ENCODE data around the gene B3GNT7.
"Not testable (repeated sequence)": the region's sequence is repeated elsewhere in the genome, so short reads cannot be mapped to it uniquely, and the experiment has no call there.

The B3GNT7 gene

DNA sequence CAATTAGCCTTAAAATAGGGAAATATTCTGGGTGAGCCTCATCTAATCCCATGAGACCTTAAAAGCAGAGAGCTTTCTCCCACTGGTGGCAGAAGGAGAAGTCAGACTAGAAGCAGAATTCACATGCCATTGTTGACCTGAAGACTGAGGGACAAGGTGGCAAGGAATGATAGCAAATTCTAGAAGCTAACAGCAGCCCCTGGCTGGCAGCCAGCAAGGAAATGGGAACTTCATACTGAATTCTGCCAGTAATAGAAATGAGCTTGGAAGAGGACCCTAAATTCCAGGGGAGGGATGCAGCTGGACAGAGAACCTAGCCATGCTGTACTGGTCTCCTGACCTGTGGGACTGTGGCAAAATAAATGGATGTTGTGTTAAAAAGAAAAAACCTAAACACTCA is 19.5 kb downstream of the B3GNT7 start:
- DNase-seq (ENCODE audit: low read depth) = no peak
- no peak overlapping the region for H3K4me3 ChIP-seq (ENCODE audit: low read depth, low read length)

DNA sequence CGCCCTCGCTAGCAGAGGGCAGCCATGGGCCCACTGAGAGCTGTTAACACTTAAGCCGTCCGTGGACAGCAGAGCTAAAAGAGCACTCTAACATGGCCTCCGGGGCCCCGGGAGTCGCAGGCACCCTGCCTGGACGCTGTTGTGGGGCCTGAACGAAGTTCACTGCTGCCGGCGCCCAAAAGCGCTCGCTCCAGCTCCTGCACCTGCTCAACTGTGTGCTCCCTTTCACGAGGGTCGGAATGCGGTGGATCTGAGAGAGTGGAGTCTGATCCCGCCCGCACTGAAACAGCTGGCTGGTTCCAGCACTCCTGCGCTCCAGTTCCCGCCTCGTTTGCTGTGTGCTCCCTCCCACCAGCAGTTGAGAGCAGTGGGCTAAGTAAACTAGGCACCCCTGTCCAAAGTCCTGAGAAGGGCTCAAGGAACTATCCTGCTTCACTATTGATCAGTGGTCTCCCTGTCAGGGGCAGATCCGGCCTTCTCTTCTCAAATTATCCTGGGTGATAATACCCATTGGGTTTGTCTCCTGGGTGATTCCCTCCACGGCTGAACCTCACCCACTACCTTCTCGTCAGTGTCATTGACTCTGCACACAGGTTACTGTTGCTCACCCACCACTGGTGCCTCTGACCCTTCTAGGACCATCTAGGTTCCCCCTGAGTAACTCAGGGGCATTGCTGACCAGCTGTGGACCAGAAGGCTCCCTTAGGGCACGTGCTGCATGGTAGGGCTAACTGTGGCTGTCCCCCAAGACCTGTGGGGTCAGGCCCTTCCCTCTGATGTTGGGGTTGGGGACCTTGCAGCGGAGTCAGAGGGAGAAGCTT is 23.5 kb downstream of the B3GNT7 start:
- H3K4me3 ChIP-seq (ENCODE audit: low read depth, low read length) = no peak overlapping the region
- no peak for DNase-seq (ENCODE audit: low read depth)

DNA sequence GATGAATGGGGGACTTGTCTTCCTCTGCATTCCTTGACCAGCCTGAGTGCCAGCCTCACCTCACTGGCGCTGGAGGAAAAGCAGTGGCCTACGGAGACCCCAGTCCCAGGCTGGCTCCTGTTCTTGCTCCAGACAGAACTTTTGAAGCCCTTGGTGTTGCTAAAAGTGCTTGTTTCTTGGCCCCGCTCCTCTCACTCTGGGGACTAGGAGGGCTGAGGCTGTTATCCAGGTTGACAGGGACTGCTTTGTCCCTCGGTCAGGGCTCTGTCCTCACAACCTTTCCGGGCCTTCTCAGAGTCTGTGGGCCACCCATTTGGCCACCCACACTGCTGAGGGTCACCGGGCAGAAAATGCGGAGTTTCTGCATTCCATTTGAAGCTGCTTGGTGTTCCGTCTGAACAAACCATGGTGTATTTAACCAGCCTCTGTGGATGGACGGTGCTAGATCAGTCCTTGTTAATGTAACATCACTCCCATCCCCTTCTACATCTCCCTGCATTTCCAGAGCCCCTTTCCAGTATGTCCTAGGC is 25.6 kb downstream of the B3GNT7 start:
- no peak overlapping the region for H3K4me3 ChIP-seq (ENCODE audit: low read depth, low read length)
- DNase-seq (ENCODE audit: low read depth) = no peak

DNA sequence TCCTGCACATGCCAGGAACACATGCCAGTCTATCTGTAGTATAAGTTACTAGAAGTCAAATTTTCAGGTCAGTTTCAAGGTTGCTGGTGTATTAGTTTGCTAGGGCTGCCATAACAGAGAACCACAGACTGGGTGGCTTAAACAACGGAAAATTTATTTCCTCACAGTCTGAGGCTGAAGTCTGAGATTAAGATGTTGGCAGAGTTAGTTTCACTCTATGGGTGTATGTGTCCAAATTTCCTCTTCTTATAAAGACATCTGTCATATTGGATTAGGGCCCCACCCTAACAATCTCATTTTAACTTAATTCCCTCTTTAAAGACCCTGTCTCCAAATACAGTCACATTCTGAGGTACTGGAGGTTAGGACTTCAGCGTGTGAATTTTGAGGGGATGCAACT is 26.5 kb downstream of the B3GNT7 start:
- no peak overlapping the region for H3K4me3 ChIP-seq (ENCODE audit: low read depth, low read length)
- no peak for DNase-seq (ENCODE audit: low read depth)

DNA sequence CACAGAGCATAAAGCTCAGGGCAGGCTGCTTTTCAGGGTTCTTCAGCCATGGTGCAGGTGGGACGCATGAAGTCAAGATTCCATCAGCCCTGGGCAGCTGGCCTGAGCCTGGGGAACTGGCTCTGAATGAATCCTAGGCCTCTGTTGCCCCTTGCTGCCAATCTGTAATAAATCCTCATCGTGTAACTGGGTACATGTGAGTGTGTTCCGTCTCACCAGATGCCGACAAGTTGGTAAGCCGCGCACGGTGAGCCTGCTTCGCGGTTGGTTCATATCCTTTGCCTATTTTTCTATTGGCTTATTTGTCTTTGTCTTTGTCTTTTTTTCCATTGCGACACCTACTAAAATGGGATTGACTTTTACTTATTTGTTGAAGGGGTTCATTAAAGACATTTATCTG is 27.7 kb downstream of the B3GNT7 start:
- DNase-seq (ENCODE audit: low read depth) = no peak
- no peak overlapping the region for H3K4me3 ChIP-seq (ENCODE audit: low read depth, low read length)

DNA sequence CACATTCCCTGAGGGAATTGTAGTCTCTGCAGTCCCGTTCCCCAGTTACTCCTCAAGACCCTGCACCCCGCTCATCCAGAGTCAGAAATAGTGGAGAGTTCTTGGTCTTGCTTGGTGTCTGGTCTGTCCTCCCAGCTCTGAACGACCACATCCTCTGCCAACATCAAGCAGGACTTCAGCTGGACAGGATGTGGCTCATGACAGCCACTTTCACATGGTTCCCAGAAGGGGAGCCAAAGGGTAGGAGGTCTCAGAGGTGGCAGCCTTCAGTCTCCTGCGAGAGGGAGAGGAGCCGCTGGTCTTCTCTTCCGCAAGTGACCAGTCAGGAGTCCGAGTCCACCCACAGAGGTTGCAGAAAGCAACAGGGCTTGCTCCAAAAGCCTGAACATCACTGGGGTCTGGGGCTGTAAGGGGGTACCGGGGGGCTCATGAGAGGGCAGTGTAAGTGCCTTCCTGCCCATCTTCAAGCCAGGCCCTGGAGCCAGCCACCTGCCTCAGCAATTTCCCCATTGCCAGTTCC is 29.8 kb downstream of the B3GNT7 start:
- DNase-seq (ENCODE audit: low read depth) = no peak
- no peak overlapping the region for H3K4me3 ChIP-seq (ENCODE audit: low read depth, low read length)

DNA sequence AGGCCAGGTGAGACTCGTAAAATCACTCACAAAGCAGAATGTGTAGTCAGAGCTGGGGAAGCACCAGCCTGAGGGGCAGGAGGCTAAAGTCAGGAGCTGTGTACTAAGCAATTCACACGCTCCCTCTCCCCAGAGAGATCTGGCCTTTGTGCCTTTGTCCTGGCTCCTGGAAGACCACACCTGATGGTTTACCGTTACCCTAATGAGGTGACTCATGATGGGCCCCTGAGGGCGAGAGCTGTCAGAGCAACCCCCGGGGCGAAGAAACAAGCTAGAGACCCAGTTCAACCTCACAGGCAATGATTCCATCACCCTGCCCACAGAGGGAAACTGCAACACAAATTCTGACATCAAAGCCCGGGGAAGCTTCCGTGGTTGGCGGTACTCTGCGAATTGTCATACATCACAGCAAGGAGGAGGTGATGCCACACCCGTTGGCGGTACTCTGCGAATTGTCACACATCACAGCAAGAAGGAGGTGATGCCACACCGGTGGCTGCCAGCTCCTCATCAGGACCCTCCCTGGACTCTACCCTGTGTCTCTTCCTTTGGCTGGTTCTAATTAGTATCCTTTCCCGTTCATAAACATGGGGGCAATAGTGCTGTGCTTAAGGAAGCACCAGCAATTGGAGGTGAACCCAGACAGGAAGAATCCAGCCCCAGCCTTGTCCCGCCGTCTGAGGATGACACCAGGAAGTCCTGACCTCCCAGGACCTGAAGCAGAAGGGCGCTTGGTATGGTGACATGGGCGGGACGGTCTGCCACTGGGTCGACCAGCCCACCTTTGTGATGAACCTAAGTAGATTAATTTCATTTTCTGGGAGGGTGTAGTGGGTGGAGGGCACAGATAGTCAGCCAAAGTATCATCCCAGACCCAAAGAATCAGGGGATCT is 30.5 kb downstream of the B3GNT7 start:
- H3K4me3 ChIP-seq (ENCODE audit: low read depth, low read length) = no peak overlapping the region
- no peak for DNase-seq (ENCODE audit: low read depth)

DNA sequence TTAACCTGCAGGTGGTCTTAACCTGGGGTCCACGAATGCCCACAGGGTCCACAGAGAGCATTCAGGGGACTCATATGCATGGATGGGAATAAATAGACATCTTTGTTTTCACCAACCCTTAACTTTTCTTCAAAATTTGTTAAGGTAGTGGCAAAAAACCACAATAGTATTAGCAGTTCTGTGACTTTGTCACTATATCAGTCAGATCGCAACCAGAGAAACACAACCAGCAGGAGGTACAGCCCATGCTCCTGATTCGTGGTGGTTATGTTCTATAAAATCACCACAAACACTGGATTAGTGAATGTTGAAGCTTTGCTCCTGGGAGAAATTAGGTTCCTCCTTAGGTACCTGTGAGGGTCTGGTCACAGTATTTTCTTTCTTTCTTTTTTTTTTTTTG is 31.6 kb downstream of the B3GNT7 start:
- H3K4me3 ChIP-seq (ENCODE audit: low read depth, low read length) = no peak overlapping the region
- no peak for DNase-seq (ENCODE audit: low read depth)

DNA sequence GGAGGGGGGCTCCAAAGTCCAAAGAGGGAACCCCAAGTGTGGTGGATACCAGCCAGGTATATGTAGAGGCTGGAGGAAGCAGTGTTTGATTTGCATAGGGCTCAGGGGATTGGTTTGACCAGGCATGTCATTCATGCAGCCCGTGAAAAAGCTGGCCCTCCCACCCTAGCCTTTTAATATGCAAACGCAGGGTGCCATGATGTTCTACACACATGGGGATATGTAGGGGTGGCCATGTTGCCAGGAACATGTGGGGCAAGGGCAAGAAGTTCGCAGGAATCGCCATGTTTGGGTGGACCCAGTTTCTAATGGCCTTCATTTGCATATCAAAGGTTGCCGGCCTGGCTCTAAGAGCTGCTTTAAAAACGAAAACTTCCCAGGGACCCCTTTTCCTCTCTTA is 33.6 kb downstream of the B3GNT7 start:
- H3K4me3 ChIP-seq (ENCODE audit: low read depth, low read length) = no peak overlapping the region
- no peak for DNase-seq (ENCODE audit: low read depth)

DNA sequence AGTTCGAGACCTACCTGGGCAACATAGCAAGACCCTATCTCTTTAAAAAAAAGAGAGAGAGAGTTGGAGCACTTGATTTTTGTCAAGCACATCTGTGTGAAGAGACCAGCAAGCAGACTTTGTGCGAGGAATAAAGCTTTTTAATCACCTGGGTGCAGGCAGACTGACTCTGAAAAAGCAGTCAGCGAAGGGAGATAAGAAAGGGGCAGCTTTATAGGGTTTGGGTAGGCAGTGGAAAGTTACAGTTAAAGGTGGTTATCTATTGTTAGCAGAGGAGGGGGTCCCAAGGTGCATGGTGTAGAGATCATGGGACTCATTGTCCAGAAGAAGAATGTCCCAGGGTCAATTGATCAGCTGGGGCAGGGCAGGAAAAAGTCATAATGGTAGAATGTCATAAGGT is 34.4 kb downstream of the B3GNT7 start:
- DNase-seq (ENCODE audit: low read depth) = no peak
- H3K4me3 ChIP-seq (ENCODE audit: low read depth, low read length) = no peak overlapping the region

DNA sequence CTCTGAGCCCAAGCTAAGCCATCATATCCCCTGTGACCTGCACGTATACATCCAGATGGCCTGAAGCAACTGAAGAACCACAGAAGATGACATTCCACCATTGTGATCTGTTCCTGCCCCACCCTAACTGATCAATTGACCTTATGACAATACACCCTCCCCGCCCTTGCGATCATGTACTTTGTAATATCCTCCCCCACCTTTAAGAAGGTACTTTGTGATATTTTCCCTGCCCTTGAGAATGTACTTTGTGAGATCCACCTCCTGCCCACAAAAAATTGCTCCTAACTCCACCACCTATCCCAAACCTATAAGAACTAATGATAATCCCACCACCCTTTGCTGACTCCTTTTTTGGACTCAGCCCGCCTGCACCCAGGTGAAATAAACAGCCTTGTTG is 34.9 kb downstream of the B3GNT7 start:
- not testable (repeated sequence) for H3K4me3 ChIP-seq (ENCODE audit: low read depth, low read length); DNase-seq (ENCODE audit: low read depth)

DNA sequence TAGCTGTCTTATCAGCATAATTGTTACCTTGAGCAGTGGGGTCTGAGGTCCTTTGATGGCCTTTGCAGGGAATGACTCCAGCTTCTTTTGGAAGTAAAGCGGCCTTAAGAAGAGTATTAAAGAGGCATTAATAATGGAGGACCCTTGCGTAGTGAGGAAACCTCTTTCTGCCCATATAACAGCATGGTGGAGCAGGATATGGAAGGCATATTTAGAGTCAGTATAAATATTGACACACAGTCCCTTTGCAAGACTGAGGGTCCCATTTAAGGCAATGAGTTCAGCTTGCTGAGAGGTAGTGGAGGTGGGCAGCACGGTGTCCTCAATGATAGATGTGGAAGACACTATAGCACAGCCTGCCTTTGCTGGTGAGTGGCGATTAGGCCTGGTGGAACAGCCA is 36.1 kb downstream of the B3GNT7 start:
- no peak for DNase-seq (ENCODE audit: low read depth)
- no peak overlapping the region for H3K4me3 ChIP-seq (ENCODE audit: low read depth, low read length)

DNA sequence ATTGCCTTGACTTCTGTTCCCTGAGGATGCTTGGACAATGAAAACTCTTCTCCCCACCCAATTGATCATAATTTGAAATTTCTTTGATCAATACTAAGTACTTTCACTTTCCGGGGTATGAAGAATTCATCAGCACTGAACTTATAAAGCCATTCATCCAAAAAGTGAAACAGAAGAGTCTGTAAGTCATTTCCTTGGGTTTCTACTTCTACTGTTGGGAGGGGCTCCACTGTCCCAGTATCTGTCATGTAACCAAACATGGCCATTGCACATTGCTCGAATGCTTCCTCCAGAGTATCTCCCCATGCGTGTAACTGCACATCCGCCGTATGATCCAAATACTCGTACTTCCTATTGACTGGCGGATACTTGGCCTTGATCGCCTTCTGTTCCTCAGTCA is 38.5 kb downstream of the B3GNT7 start:
- DNase-seq (ENCODE audit: low read depth) = no peak
- no peak overlapping the region for H3K4me3 ChIP-seq (ENCODE audit: low read depth, low read length)

DNA sequence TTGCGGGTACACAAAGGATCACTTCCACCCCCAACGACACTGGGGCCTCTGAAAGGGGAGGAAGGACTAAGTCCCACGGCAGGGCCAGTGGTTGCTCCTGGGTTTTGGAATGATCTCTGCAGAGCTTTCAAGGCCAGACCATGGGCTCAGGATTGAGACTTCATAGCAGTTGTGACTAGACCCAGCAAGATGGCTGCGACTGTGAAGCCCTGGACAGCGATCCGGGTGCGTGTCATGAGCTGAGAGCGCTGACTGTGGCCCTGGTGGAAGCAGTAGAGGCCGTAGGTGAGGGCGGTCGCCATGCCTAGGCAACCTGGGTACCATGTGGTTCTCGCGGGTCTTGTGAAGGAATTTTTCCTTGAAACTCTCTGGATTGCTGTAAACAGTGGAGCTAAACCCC is 41.4 kb downstream of the B3GNT7 start:
- H3K4me3 ChIP-seq (ENCODE audit: low read depth, low read length) = no peak overlapping the region
- no peak for DNase-seq (ENCODE audit: low read depth)

DNA sequence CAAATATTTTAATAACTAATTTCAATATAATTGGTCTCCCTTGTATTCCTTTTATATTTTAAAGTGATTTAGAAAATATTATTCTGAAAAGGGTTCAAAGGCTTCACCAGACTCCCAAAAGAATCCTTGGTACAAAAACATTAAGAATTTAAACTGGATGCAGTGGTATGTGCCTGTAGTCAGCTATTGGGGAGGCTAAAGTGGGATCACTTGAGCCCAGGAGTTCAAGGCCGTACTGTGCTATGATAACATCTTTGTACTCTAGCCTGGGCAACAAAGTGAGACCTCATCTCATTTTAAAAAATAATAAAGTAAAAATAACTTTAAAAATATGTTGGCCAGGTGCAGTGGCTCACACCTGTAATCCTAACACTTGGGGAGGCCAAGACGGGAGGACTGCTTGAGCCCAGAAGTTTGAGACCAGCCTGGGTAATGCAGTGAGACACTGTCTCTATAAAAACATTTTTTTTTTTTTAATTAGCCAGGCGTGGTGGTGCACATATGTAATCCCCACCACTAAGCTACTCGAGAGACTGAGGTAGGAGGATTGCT is 54.1 kb downstream of the B3GNT7 start:
- no peak for DNase-seq (ENCODE audit: low read depth)

DNA sequence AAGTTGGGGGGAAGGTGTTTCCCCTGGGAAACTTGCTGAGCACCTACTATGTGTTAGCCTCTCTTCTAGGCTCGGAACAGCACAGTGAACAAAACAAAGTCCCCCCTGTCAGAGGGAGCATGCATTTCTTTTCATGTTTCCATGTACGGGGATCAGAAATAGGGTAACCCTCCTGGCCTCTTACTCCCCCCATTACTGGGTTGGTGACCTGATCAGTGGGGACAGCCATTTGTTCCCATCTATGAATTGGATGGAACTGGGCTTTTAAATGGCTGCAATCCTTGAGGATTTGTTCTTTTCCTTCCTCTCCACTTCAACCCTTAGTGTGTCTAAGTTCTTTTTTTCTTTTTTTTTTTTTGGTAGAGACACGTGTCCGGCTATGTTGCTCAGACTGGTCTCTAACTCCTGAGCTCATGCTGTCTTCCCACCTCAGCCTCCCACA is 55.1 kb downstream of the B3GNT7 start:
- no peak for DNase-seq (ENCODE audit: low read depth)
- no peak overlapping the region for H3K4me3 ChIP-seq (ENCODE audit: low read depth, low read length)

More for the DNA sequence above, 54.1 kb downstream of the B3GNT7 start:
- H3K4me3 ChIP-seq (ENCODE audit: low read depth, low read length) = no peak overlapping the region

Data from skeletal muscle cell (primary cell).